VCaP (cell line): Measurements from ENCODE around the gene AKIRIN2.
"Not testable (repeated sequence)": the region's sequence is repeated elsewhere in the genome, so short reads cannot be mapped to it uniquely, and the experiment has no call there.

Experiments used
- H3K27ac ChIP-seq: fragments of 450-650 bp; 2 replicates; pipeline ENCODE4 v1.5.1; 2017
- TF ChIP-seq, protein P1 (sequence below): fragments of 450-650 bp; conservative IDR thresholded peaks from 2 replicates; pipeline ENCODE4 v1.5.1; 2017; ENCODE audit warnings: mild to moderate bottlenecking, moderate library complexity

Gene AKIRIN2

DNA sequence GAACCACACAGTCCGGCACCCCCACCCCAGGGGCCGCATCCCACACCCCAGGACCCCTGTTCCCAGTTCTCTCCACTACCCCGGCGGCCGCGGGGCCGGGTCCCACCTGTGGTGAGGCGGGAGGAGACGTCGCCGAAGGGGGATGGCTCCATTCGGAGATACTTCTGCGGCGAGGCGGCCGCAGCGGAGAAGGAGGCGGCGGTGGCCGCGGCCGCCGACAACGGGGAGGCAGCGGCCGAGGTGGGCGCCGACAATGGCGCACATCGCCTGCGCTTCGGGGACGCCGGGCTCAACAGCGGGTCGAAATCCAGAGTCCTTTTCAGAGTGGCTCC is 723 bp downstream of the AKIRIN2 start:
- peak overlapping the region; percentile 90 for H3K27ac ChIP-seq
- TF ChIP-seq, protein P1, sequence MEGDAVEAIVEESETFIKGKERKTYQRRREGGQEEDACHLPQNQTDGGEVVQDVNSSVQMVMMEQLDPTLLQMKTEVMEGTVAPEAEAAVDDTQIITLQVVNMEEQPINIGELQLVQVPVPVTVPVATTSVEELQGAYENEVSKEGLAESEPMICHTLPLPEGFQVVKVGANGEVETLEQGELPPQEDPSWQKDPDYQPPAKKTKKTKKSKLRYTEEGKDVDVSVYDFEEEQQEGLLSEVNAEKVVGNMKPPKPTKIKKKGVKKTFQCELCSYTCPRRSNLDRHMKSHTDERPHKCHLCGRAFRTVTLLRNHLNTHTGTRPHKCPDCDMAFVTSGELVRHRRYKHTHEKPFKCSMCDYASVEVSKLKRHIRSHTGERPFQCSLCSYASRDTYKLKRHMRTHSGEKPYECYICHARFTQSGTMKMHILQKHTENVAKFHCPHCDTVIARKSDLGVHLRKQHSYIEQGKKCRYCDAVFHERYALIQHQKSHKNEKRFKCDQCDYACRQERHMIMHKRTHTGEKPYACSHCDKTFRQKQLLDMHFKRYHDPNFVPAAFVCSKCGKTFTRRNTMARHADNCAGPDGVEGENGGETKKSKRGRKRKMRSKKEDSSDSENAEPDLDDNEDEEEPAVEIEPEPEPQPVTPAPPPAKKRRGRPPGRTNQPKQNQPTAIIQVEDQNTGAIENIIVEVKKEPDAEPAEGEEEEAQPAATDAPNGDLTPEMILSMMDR: no peak

DNA sequence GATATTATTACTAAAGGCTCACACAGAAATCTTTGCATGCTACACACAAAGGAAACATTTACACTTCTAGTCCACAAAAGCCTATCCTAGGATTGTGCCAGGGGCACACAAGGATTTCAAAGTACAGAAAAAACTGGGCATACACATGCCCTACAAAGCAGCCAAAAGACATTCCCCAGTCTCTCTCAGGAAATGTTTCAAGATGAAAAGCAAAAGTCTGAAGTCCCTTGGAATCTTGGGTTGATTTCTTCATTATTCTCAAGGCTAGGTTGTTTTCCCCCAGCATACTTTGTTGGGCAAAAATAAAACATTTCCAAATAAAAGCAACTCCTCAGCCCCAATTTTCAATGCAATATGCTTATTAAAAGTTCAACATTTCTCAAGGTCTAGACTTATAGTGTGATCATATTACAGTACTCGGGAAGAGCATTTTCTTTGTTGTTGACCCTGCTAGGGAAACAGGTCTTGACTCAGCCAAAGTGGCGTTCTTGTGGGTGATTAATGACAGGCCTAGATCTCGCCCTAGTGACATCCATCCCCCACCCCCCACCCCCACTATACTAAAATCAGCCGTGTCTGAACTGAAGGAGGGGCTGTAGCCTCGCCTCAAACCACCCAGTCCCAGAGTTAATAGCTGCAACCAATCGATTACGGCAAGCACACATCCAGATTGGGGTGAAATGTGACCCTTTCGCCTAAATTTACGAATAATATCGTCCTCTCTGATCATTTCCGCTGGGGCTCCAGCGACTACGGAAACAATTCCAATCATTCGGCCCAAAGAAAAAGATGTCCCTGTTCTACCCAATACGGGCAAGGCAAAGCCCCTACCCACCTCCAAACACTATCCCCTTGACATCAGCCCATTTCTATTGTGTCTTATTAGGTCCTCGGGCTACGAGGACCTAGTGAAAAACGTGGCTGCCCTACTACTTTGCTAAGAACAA is 1.4 kb downstream of the AKIRIN2 start:
- peak overlapping the region; percentile 90 for H3K27ac ChIP-seq
- TF ChIP-seq, protein P1: no peak

DNA sequence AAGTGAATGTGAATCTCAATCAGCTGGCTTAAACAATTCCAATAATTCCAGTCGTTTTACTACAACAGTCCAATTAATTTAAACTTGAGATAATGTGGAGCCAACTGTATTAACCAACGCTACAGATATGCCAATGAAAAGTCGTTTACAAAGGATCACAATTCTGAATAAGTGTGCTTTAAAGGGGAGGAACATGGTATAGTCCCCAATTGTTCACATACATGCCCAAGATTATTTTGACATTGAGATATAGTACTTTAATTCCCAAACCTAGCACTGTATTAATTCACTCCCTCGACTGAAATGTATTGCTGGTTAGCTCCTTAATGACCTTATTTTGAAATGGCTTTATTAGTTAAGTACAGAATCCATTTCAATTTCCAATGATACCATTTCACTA is 2.5 kb downstream of the AKIRIN2 start:
- H3K27ac ChIP-seq: peak overlapping the region; percentile 90; the same call in 1 of the 2 replicates
- TF ChIP-seq, protein P1: no peak

DNA sequence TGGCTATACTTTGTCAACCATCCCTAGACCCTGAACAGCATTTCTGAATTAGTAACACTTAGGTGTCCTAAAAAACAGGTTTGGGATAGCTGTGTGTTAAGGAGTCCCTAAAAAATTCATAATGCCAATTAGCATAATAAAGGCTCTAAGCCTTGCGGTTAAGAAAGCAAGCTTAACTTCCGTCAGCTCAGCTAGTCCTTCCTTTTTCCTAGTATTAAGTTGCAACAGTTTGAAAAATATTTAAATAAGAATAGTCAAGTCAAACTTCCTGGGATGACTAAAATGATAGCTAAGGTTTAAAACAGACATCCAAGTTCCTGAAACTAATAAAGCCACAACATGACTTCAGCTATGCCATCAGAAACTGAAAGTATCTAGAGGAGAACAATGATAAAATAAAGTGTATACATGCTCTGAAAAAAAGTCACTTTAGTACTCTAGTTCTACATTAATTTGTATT is 3.5 kb downstream of the AKIRIN2 start:
- TF ChIP-seq, protein P1: no peak
- H3K27ac ChIP-seq: no peak overlapping the region

DNA sequence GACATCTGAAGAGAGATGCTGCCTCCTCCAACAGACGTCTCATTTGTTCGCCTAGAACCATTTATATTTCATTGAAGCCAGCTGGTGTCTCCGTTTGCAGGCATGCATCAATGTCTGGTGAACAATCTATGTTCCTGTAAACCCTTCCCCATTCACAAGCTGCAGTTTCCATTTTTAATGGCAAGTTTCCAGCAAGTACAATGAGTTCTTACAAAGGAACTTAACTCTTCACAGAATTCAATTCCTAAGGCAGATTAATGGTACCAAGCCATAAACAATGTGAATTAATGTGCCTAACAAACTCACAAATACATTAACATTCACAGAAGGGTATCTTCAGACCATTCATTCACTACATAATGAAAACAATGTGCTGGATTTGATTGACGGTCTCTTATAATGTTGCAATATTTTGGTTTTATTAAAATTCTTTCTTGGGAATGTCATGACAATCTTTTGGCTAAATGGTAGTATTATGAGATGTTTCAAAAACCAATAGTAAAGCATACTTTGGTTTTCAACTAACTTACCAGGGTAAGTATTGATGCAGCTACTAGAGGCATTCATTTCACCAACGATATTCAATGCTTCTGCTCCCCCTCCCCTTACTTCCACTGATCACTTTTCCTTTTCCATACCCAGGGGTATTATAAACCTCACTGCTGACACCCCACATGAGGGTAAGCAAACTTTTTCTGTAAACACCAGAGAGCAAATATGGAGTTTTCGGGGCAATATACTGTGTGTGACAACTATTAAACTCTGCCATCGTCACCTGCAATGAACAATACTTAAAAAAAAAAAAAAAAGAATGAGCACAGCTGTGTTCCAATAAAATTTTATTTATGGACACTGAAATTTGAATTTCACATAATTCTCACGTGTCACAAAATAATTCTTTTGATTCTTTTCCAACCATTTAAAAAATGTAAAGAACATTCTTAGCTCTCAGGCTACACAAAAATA is 4.2 kb downstream of the AKIRIN2 start:
- TF ChIP-seq, protein P1: no peak
- no peak overlapping the region; the same call in 1 of the 2 replicates for H3K27ac ChIP-seq

DNA sequence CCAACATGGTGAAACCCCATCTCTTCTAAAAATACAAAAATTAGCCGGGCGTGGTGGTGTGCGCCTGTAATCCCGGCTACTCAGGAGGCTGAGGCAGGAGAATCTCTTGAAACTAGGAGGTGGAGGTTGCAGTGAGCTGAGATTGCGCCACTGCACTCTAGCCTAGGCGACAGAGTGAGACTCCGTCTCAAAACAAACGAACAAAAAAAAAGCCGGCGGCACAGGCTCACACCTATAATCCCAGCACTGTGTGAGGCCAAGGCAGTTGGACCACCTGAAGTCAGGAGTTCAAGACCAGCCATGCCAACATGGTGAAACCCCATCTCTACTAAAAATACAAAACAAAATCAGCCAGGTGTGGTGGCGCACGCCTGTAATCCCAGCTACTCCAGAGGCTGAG is 5.2 kb downstream of the AKIRIN2 start:
- not testable (repeated sequence) for H3K27ac ChIP-seq

DNA sequence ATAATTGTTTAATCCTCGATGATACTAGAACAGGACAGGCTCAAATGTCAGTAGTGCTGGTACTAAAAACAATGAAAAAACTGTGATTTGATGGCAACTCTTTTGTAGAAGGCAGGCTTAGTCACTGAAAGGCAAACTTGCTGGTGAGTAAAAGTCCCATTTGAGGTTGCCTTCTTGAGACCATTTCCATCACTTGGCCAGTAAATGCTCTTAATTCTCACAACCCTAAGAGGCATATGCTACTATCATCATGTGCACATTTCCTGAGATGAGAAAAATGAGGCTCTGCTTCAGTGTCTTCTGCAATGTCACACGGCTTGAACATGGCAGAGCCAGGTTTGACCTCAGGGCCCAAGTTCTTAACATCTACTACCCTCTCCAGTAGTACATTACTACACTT is 9.9 kb downstream of the AKIRIN2 start:
- TF ChIP-seq, protein P1: no peak
- no peak overlapping the region for H3K27ac ChIP-seq
